Activated naive CD4-positive, alpha-beta T cell treated with anti-CD3 and anti-CD28 coated beads for 36 hours (primary cell): Measurements from ENCODE around the gene PTP4A2. TPM values are rescaled to one million over a fixed set of nuclear protein-coding genes. Genes with fewer than 3 reads are reported as not detected.

Experiments used
- CTCF ChIA-PET: fragments of 350-600 bp; sonication (Branson Sonifier 250); formaldehyde crosslinking; loops from one replicate; lab custom pipeline; 2021; ENCODE audit warnings: antibody characterized with exemption; lab: Charles Lee
- DNase-seq: peaks from one replicate; pipeline ENCODE4 v3.0.0-alpha.2; 2020
- H3K27ac Mint-ChIP-seq: one replicate; pipeline ENCODE4 v1.8.0; 2021; ENCODE audit warnings: mild to moderate bottlenecking, mixed read lengths
- H3K27me3 Mint-ChIP-seq: one replicate; pipeline ENCODE4 v1.8.0; 2021; ENCODE audit warnings: low read depth, mixed read lengths
- H3K36me3 Mint-ChIP-seq: one replicate; pipeline ENCODE4 v1.8.0; 2021; ENCODE audit warnings: low read depth, mixed read lengths
- H3K4me1 Mint-ChIP-seq: one replicate; pipeline ENCODE4 v1.8.0; 2021; ENCODE audit warnings: low read depth, mixed read lengths
- H3K4me3 Mint-ChIP-seq: one replicate; pipeline ENCODE4 v1.8.0; 2021; ENCODE audit warnings: mild to moderate bottlenecking, moderate library complexity, mixed read lengths
- H3K9me3 Mint-ChIP-seq: one replicate; pipeline ENCODE4 v1.8.0; 2021; ENCODE audit warnings: mixed read lengths
- intact Hi-C: fragments of 100-400 bp; cut with micrococcal nuclease; formaldehyde crosslinking; loops from one replicate; pipeline ENCODE4 v1.15.1; 2023
- total RNA-seq, 2 experiments: library from RNA; stranded (reverse); gene quantifications; one replicate each; pipeline ENCODE4 v1.2.3, GENCODE V29; 2021

Gene PTP4A2
- total RNA-seq, 2 experiments from 2014 or later: 240 to 263 TPM

DNA sequence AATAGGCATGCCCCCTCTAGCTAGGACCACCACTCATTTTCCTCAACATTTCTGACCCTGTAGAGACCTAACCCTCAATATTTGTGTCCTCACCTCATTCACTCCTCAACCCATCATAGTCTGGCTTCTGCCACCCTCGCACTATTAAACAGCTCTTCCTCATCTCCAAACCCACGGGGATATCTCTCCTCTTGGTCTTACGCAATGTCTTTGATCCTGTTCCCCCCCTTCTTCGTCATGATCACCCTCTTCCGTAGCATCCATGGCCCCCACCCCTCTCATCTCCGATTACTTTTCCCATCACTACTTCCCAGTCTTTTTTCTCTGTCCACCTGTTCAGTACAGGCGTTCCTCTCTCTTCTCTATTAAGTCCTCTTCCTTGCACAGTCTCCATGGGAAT lies 70.6 kb downstream of the PTP4A2 start:
- Mint-ChIP-seq H3K4me1 (peaks cover 12% of the 10 kb centered on the region), H3K27ac (no peak overlapping the region), H3K36me3 (no peaks in the 10 kb centered on the region), H3K9me3 (no peaks in the 10 kb centered on the region), H3K27me3 (no peaks in the 10 kb centered on the region), H3K4me3 (no peak overlapping the region)
- intact Hi-C loops: no loop called here
- CTCF ChIA-PET: no interaction called here
- DNase-seq: no peak

DNA sequence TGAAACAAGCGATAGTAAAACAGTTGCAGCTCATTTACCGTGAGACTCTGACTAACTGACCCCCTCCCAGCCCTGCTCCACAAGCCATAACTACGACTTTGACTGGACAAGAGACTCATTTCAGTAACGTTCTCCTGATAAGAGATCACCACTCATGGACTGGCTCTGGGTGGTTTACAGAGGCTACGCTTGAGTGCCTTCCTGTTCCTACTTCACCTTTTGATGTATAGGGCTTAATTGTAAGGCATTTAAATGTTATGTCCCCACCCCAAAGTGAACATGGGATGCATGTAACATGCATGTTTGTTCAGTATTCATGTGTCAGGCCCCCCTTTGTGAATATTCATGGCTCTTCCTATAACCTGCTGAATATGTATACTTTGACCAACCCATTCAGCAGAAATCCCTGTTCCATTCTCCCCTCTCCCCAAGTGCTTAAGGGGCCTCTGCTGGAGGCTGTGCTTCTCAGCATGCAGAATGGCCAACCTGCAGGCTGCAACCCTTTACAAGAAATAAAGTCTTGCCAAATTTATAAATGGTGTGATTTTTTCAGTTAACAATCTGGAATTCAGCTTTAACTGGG lies 71.6 kb downstream of the PTP4A2 start:
- intact Hi-C loops: no loop called here
- Mint-ChIP-seq H3K4me3 (no peak overlapping the region), H3K27ac (no peak overlapping the region), H3K36me3 (no peaks in the 10 kb centered on the region), H3K4me1 (peaks cover 10% of the 10 kb centered on the region), H3K27me3 (no peaks in the 10 kb centered on the region), H3K9me3 (no peaks in the 10 kb centered on the region)
- CTCF ChIA-PET: interaction anchor here (1.2 kb wide), 1 partner anchor 13 kb away, joined by 3 read pairs; no protein-coding TSS in a partner anchor
- no peak for DNase-seq

DNA sequence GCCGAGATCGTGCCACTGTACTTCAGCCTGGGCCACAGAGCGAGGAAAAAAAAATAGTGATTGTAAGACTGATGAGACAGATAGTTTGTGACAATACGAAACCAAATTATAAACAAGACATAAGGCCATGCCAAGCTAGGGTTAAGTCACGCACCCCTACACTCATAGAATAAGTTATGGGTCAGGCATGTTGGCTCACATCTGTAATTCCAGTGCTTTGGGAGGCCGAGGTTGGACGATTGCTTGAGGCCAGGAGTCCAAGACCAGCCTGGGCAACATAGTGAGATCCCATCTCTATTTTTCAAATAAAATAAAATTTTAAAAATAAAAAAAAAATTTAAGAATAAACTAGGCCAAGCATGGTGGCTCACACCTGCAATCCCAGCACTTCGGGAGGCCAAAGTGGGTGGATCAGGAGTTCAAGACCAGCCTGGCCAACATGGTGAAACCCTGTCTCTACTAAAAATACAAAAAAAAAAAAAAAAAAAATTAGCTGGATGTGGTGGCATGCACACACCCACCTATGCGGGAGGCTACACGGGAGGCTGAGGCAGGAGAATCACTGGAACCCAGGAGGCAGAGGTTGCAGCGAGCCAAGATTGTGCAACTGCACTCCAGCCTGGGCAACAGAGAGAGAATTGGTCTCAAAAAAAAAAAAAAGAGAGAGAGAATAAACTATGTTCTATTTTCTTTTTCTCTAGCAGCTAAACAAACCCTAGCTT lies 72.3 kb downstream of the PTP4A2 start:
- Mint-ChIP-seq H3K27me3 (no peaks in the 10 kb centered on the region), H3K36me3 (no peaks in the 10 kb centered on the region), H3K4me1 (peaks cover 10% of the 10 kb centered on the region), H3K27ac (no peak overlapping the region), H3K9me3 (no peaks in the 10 kb centered on the region), H3K4me3 (no peak overlapping the region)
- no peak for DNase-seq
- intact Hi-C loops: no loop called here
- CTCF ChIA-PET: interaction anchor here (1.2 kb wide), 1 partner anchor 14 kb away, joined by 3 read pairs; no protein-coding TSS in a partner anchor

DNA sequence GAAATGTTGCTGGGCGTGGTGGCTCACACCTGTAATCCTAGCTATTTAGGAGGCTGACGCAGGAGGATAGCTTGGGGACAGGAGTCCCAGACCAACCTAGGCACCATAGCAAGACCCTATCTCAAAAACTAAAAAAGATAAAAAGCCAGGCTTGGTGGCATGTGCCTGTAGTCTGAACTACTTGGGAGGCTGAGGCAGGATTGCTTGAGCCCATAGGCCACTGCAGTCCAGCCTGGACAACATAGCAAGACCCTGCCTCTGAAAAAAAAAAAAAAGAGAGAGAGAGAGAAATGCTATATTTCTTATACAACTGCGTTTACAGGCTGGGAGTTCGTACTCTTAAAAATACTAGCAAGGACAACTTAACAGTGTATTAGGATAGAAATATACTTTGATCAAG lies 76.1 kb downstream of the PTP4A2 start:
- Mint-ChIP-seq H3K36me3 (no peaks in the 10 kb centered on the region), H3K4me3 (no peak overlapping the region), H3K9me3 (no peaks in the 10 kb centered on the region), H3K27me3 (no peaks in the 10 kb centered on the region), H3K4me1 (peaks cover 5% of the 10 kb centered on the region), H3K27ac (no peak overlapping the region)
- intact Hi-C loops: no loop called here
- CTCF ChIA-PET: interaction anchor here (0.6 kb wide), 1 partner anchor 41 kb away, joined by 4 read pairs; no protein-coding TSS in a partner anchor
- no peak for DNase-seq

DNA sequence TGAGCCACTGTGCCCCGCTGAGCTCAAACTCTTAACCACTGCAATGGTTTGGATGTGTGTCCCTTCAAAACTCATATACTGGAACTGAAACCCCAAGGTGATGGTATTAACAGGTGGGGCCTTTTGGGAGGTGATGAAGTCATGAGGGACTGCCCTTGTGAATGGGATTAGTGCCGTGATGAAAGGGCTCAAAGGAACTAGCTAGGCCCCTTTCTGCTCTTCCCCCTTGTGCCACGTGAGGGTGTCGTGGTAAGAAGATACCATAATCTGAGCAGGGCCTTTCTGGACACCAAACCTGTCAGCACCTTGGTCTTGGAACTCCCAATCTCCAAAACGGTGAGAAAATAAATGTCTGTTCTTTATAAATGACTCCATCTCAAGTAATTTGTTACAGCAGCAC lies 76.8 kb downstream of the PTP4A2 start:
- no peaks in the 10 kb centered on the region for H3K9me3 Mint-ChIP-seq
- no peaks in the 10 kb centered on the region for H3K27me3 Mint-ChIP-seq
- no peaks in the 10 kb centered on the region for H3K4me1 Mint-ChIP-seq
- H3K36me3 Mint-ChIP-seq: no peaks in the 10 kb centered on the region
- intact Hi-C loops: no loop called here
- CTCF ChIA-PET: interaction anchor here (1.0 kb wide), 1 partner anchor 106 kb away, joined by 4 read pairs; no protein-coding TSS in a partner anchor
- H3K27ac Mint-ChIP-seq: no peak overlapping the region
- H3K4me3 Mint-ChIP-seq: no peak overlapping the region
- no peak for DNase-seq

DNA sequence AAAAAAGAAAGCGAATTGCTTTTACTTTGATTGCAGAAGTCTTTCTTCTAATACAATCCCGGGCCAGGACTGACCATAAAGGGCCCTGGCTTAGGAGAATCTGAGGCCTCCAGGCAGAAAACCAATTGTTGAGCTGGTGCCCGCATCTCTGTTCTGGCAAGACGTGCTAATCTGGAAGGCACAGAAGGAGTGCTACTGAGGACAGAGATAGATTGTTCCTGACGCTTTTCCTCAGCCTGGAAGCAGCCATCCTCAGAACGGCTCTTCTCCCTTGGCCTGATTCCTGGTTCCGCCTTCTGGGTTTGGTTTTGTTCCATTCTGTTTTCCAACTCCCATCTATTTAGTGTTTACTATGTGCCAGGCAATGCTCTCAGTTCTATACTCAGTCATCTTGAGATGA lies 77.6 kb downstream of the PTP4A2 start:
- intact Hi-C loops: no loop called here
- Mint-ChIP-seq H3K4me1 (no peaks in the 10 kb centered on the region), H3K27me3 (no peaks in the 10 kb centered on the region), H3K9me3 (no peaks in the 10 kb centered on the region), H3K27ac (no peak overlapping the region), H3K36me3 (no peaks in the 10 kb centered on the region), H3K4me3 (no peak overlapping the region)
- CTCF ChIA-PET: interaction anchor here (1.0 kb wide), 1 partner anchor 107 kb away, joined by 4 read pairs; no protein-coding TSS in a partner anchor
- no peak for DNase-seq

DNA sequence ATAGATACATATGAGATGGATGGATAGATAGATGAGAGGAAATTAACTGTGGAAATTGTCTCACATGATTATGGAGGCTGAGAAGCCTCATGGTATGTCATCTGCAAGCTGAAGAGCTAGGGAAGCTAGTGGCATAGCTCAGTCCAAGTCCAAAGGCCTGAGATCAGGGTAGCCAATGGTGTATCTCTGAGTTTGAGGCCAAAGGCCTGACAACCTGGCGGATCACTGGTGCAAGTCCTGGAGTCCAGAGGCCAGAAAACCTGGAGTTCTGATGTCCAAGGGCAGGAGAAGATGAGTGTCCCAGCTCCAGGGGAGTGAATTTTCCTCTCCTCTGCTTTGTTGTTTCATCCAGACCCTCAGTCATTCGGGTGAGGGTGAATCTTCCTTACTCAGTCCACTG lies 78.4 kb downstream of the PTP4A2 start:
- H3K9me3 Mint-ChIP-seq: no peaks in the 10 kb centered on the region
- CTCF ChIA-PET: no interaction called here
- H3K4me3 Mint-ChIP-seq: no peak overlapping the region
- no peak overlapping the region for H3K27ac Mint-ChIP-seq
- H3K36me3 Mint-ChIP-seq: no peaks in the 10 kb centered on the region
- intact Hi-C loops: no loop called here
- DNase-seq: no peak
- no peaks in the 10 kb centered on the region for H3K27me3 Mint-ChIP-seq
- no peaks in the 10 kb centered on the region for H3K4me1 Mint-ChIP-seq

DNA sequence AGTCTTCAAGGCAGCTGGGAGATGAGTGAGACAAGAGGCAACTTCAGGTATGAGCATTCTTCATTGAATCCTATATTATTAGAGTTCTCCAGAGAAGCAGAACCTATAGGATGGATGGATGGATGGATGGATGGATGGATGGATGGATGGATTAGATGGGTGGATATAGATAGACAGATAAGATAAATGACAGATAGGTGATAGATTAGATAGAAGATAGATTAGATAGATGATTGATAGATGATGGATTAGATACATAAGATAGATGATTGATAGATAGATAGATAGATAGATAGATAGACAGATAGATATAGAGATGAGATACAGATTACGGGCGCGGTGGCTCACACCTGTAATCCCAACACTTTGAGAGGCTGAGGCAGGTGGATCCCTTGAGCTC lies 79.1 kb downstream of the PTP4A2 start:
- H3K4me1 Mint-ChIP-seq: no peaks in the 10 kb centered on the region
- no peak overlapping the region for H3K4me3 Mint-ChIP-seq
- H3K27me3 Mint-ChIP-seq: no peaks in the 10 kb centered on the region
- DNase-seq: no peak
- H3K27ac Mint-ChIP-seq: no peak overlapping the region
- no peaks in the 10 kb centered on the region for H3K9me3 Mint-ChIP-seq
- H3K36me3 Mint-ChIP-seq: no peaks in the 10 kb centered on the region
- CTCF ChIA-PET: interaction anchor here (1.6 kb wide), 1 partner anchor 105 kb away, joined by 3 read pairs; no protein-coding TSS in a partner anchor
- intact Hi-C loops: no loop called here

DNA sequence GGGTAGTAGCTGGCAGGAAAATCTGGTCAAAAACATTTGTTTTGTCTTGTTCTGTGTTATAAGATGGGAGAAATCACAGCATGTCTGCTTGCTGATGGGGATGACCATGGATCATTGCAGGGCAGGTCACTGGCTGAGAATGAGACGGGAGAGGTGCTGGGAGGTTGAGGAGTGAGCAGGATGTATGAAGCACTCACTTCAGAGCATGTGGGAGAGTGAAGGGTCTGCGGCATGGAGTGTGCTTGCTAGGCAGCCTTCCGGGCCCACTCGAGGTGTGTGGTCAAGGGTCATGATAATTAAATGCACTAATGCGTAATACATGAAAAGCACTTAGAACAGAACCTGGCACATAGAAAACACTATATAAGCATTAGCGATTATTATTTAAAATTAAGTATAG lies 80.3 kb downstream of the PTP4A2 start:
- no peak for DNase-seq
- Mint-ChIP-seq H3K27ac (no peak overlapping the region), H3K27me3 (no peaks in the 10 kb centered on the region), H3K4me1 (peaks cover 2% of the 10 kb centered on the region), H3K36me3 (no peaks in the 10 kb centered on the region), H3K4me3 (no peak overlapping the region), H3K9me3 (no peaks in the 10 kb centered on the region)
- CTCF ChIA-PET: interaction anchor here (1.6 kb wide), 1 partner anchor 106 kb away, joined by 3 read pairs; no protein-coding TSS in a partner anchor
- intact Hi-C loops: no loop called here

Other genes starting within 250 kb of the PTP4A2 start
- gene COL16A1, start 234.4 kb downstream of the PTP4A2 start, total RNA-seq: under 1 TPM; 0.17 to 0.47 TPM
- gene ADGRB2, start 174.0 kb downstream of the PTP4A2 start, total RNA-seq: under 1 TPM; 0.24 to 0.30 TPM
- under 1 TPM; 0.21 to 0.30 TPM for gene SPOCD1, start 122.3 kb downstream of the PTP4A2 start, total RNA-seq
- gene KHDRBS1, start 75.5 kb upstream of the PTP4A2 start, total RNA-seq: 100 to 1,000 TPM; 189 to 198 TPM
- 10 to 100 TPM; 17.2 to 17.6 TPM for gene TMEM39B, start 134.6 kb upstream of the PTP4A2 start, total RNA-seq
- gene KPNA6, start 169.7 kb upstream of the PTP4A2 start, total RNA-seq: 10 to 100 TPM; 74.5 to 75.0 TPM
- 10 to 100 TPM; 84.3 to 86.2 TPM for gene TXLNA, start 241.3 kb upstream of the PTP4A2 start, total RNA-seq